Left lung (tissue), 10 donors: ENCODE data around the gene DGCR8. TPM values are rescaled to one million over a fixed set of nuclear protein-coding genes. Genes with fewer than 3 reads are reported as not detected.

Experiments
- ATAC-seq: fragments of 200-7000 bp; cut with Tn5 transposase; one replicate; pipeline ENCODE4 v1.9.1; 2020; ENCODE audit warnings: moderate library complexity
- DNase-seq, 4 donors: peaks; one replicate each; pipeline ENCODE4 v3.0.0-alpha.2; 2013 to 2020
- H3K27ac ChIP-seq, 2 donors: fragments of 200-600 bp; sonication (generic) in 1 of 2; one replicate each; pipeline versions ENCODE4 v1.5.0 to v1.8.0; 2020 to 2021
- H3K27me3 ChIP-seq, 2 donors: fragments of 200-600 bp; sonication (generic) in 1 of 2; one replicate each; pipeline versions ENCODE4 v1.5.0 to v1.8.0; 2020 to 2021
- H3K36me3 ChIP-seq, 2 donors: fragments of 200-600 bp; sonication (generic) in 1 of 2; one replicate each; pipeline versions ENCODE4 v1.5.0 to v1.8.0; 2020 to 2021
- H3K4me1 ChIP-seq, 2 donors: fragments of 200-600 bp; one replicate each; pipeline ENCODE4 v1.8.0; 2021
- H3K4me3 ChIP-seq, 2 donors: fragments of 200-600 bp; sonication (generic) in 1 of 2; one replicate each; pipeline versions ENCODE4 v1.5.0 to v1.8.0; 2020 to 2021; ENCODE audit warnings: mild to moderate bottlenecking in 1 of 2
- H3K9me3 ChIP-seq, 2 donors: fragments of 200-600 bp; sonication (generic) in 1 of 2; one replicate each; pipeline versions ENCODE4 v1.5.0 to v1.8.0; 2020 to 2021
- CTCF ChIP-seq, 2 donors: fragments of 200-600 bp; sonication (generic) in 1 of 2; IDR thresholded peaks; one replicate each; pipeline versions ENCODE4 v1.5.0 to v1.8.0; 2021; ENCODE audit warnings: antibody characterized with exemption in 2 of 2
- intact Hi-C, 2 donors: fragments of 100-400 bp; cut with DNase I; formaldehyde crosslinking; loops; one replicate each; pipeline versions ENCODE4 v1.11.2 to v1.14.2; 2022
- polyA plus RNA-seq, 6 donors: library from polyadenylated mRNA; unstranded; fragments of 120-200 nt; gene quantifications; one replicate each; pipeline ENCODE4 v1.2.1, GENCODE V29; 2013; ENCODE audit not compliant: insufficient read length in 6 of 6
- total RNA-seq, 2 donors: library from RNA; stranded (reverse); fragmentation: NEBNext Ultra II Directional; extraction: Animal tissue kit (Norgen Biotek cat#: 25700); gene quantifications; one replicate each; pipeline ENCODE4 v1.2.1, GENCODE V29; 2021
- donor health status: DM: no; HTN: yes; CAD: no.
- donor health status: DM: no; HTN: no; CAD: no.

DGCR8 gene
- total and polyA plus RNA-seq, 8 donors, result 28.9 to 63.2 (median 44.5) TPM

GRCh38 chr22:20053407-20054033 lies 26.5 kb upstream of the DGCR8 start:
- Histone ChIP-seq H3K36me3 (peaks cover 3 to 97% of the 10 kb centered on the region in 2 donors), H3K27ac (no peak overlapping the region), H3K9me3 (no peaks in the 10 kb centered on the region), H3K4me3 (no peak overlapping the region), H3K27me3 (no peaks in the 10 kb centered on the region), H3K4me1 (no peaks in the 10 kb centered on the region)
- DNase-seq, result peak in 2 of 4 donors; percentile 10 to 35
- intact Hi-C loops, result no loop called here
- no peak for TF ChIP-seq CTCF (IDR thresholded peaks at IDR 0.05)
- ATAC-seq, result no peak

DNA sequence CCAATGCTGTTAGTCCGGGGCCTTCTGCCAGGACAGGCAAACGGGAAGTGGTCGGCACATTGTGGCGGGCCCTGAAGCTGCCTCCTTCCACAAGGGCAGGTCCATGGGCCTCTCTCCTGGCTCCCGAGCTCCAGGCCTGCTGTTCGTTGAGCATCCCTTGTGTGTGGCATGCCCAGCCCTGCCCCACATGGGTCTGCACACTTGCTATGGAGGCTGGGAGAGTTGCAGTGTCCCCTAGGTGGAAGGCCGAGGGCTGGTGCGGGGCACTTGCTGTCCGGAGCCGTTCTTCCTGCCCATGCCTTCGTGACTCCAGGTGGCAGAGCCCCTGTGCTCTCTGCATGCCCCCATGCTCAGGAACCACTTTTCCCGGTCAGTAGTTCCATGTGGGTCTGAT lies 26.0 kb upstream of the DGCR8 start:
- intact Hi-C loops, result no loop called here
- DNase-seq (no peak), ATAC-seq (no peak)
- Histone ChIP-seq H3K36me3 (peaks cover 3 to 97% of the 10 kb centered on the region in 2 donors), H3K27ac (no peak overlapping the region), H3K27me3 (no peaks in the 10 kb centered on the region), H3K4me1 (no peaks in the 10 kb centered on the region), H3K9me3 (no peaks in the 10 kb centered on the region), H3K4me3 (no peak overlapping the region)
- no peak for TF ChIP-seq CTCF (IDR thresholded peaks at IDR 0.05)

DNA sequence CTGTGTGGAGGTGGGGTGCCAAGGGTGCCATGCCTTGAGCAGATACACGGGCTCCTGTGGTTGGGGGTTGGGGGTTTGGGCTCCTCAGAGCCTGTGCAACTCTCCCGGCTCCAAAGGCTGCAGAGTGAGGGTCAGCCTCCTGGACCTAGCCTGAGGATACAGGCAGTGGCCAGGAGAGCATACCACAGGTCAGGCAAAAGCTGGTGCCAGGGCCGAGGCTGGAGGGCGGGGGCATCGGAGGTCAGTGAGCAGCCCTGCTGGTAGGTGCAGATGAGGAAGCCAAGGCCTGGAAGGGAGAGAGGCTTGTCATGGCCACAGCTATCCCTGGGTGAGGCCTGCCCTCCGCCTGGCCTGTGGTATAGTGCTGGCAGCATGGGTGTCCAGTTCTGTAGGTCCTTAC lies 25.6 kb upstream of the DGCR8 start:
- H3K4me3 ChIP-seq, result no peak overlapping the region
- ATAC-seq (no peak), DNase-seq (peak in 1 of 4 donors; percentile 50)
- H3K36me3 ChIP-seq, result peaks cover 3 to 97% of the 10 kb centered on the region in 2 donors
- TF ChIP-seq CTCF (IDR thresholded peaks at IDR 0.05), result no peak
- intact Hi-C loops, result no loop called here
- H3K27me3 ChIP-seq, result no peaks in the 10 kb centered on the region
- peaks cover 0 to 3% of the 10 kb centered on the region in 2 donors for H3K4me1 ChIP-seq
- H3K9me3 ChIP-seq, result no peaks in the 10 kb centered on the region
- no peak overlapping the region for H3K27ac ChIP-seq

DNA sequence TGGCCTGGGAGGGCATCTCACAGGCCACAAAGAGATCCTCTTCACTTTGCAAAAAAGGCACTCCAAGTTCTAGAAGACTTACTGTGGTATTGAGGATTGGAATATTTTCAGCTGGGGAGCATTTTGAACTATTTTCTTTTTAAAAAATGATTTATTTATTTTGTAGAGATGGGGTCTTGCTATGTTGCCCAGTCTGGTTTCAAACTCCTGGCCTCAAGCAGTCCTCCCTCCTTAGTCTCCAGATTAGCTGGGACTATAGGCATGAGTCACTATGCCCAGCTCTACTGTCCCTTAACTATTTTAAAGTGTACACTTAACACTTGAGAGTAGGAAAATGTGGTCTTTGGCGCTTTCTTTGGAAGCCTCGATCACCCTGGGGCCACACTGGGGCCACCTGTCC lies 24.9 kb upstream of the DGCR8 start:
- Histone ChIP-seq H3K36me3 (peaks cover 3 to 91% of the 10 kb centered on the region in 2 donors), H3K4me3 (no peak overlapping the region), H3K4me1 (peaks cover 0 to 3% of the 10 kb centered on the region in 2 donors), H3K27me3 (no peaks in the 10 kb centered on the region), H3K27ac (no peak overlapping the region), H3K9me3 (no peaks in the 10 kb centered on the region)
- DNase-seq (no peak), ATAC-seq (no peak)
- intact Hi-C loops, result no loop called here
- no peak for TF ChIP-seq CTCF (IDR thresholded peaks at IDR 0.05)

- H3K36me3 ChIP-seq, result peaks cover 3 to 93% of the 10 kb centered on the region in 2 donors
- DNase-seq, result peak in 1 of 4 donors; percentile 61
- ATAC-seq, result no peak
- intact Hi-C loops, result no loop called here
- H3K4me1 ChIP-seq, result peaks cover 0 to 3% of the 10 kb centered on the region in 2 donors
- no peaks in the 10 kb centered on the region for H3K27me3 ChIP-seq
- TF ChIP-seq CTCF (IDR thresholded peaks at IDR 0.05), result no peak
- no peak overlapping the region for H3K4me3 ChIP-seq
- no peak overlapping the region for H3K27ac ChIP-seq
- H3K9me3 ChIP-seq, result no peaks in the 10 kb centered on the region
Observed at GRCh38 chr22:20055654-20056053, 24.4 kb upstream of the DGCR8 start.
